Muscle layer of duodenum (tissue), 2 donors: ENCODE data around the gene ROBO1.

Source experiments
- H3K27ac ChIP-seq: one replicate; pipeline ENCODE4 v1.7.0; 2013; ENCODE audit warnings: mild to moderate bottlenecking, low read length
- H3K27me3 ChIP-seq: one replicate; pipeline ENCODE4 v1.7.0; 2013; ENCODE audit warnings: low read depth, mild to moderate bottlenecking, control low read depth, low read length
- H3K36me3 ChIP-seq, 2 donors: one replicate each; pipeline ENCODE4 v1.7.0; 2013; ENCODE audit warnings: low read length in 2 of 2, control low read depth in 1 of 2, mild to moderate bottlenecking in 1 of 2; ENCODE audit not compliant: insufficient read depth in 2 of 2, control insufficient read depth in 1 of 2
- H3K4me1 ChIP-seq, 2 donors: one replicate each; pipeline ENCODE4 v1.7.0; 2013; ENCODE audit warnings: low read length in 2 of 2, mild to moderate bottlenecking in 2 of 2, control low read depth in 1 of 2, moderate library complexity in 1 of 2; ENCODE audit not compliant: insufficient read depth in 2 of 2, control insufficient read depth in 1 of 2
- H3K4me3 ChIP-seq, 2 donors: one replicate each; pipeline ENCODE4 v1.7.0; 2013; ENCODE audit warnings: low read length in 2 of 2, low read depth in 1 of 2, mild to moderate bottlenecking in 1 of 2
- H3K9me3 ChIP-seq, 2 donors: one replicate each; pipeline ENCODE4 v1.7.0; 2013; ENCODE audit warnings: low read length in 2 of 2, control low read depth in 1 of 2, mild to moderate bottlenecking in 1 of 2; ENCODE audit not compliant: control insufficient read depth in 1 of 2
- donor health status: healthy.

The ROBO1 gene

DNA sequence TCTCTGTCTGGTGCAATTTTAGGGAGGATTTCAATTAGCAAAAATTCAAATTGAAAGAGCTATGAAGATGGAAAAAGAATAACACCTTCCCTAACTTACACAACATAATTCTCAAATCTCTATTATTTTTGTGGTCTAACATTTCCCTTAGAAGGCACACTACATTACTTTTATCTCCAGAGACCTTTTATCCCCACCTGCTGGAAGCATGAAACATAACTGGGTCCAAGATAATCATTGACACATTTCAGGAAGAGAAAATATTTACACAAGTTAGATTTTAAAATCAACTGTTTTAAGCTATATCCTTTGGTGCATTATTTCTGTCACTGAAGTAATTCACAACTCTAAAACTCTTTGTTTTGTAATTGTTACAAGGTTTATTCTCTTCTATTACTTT, 779.5 kb downstream of the ROBO1 start:
- peaks cover 9 to 14% of the 10 kb centered on the region in 2 donors for H3K9me3 ChIP-seq

DNA sequence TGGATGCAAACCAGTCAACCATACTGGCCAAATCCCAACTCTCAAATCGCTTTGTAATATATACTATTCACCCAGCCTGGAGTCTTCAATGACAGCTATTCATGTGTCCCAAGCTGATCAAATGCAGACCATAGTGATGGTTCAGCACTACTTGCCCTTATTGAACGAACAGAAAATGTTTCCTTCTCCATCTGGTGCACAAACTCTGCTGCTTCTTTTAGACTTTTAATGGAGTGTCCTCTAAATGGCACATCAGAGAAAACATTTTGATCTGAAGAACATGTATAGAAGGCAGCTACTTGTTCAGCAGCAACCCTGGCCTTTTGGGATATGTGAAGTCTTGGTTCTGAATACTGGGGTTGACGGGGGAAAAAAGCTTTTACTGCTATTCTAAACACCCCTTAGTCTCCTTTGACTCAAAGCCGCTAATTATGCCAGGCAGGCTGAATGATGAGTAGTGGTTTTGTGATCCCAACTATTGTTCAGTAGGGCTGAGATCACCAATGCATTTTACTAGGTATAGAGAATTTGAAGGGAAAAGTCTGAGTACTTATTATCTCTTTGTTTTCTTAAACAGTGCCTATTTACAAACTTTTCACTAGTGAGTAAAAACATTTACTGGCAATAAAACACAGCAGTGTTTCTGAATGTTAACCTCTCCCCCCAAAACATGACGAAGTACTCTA, 781.2 kb downstream of the ROBO1 start:
- H3K36me3 ChIP-seq, result no peaks in the 10 kb centered on the region
- H3K4me3 ChIP-seq, result no peak overlapping the region
- H3K4me1 ChIP-seq, result peaks cover 0 to 7% of the 10 kb centered on the region in 2 donors
- peaks cover 5% of the 10 kb centered on the region in 2 donors for H3K9me3 ChIP-seq
- H3K27ac ChIP-seq, result no peak overlapping the region
- H3K27me3 ChIP-seq, result no peaks in the 10 kb centered on the region

More for the DNA sequence above, 779.5 kb downstream of the ROBO1 start:
- Histone ChIP-seq H3K4me3 (no peak overlapping the region), H3K36me3 (no peaks in the 10 kb centered on the region), H3K27me3 (no peaks in the 10 kb centered on the region), H3K27ac (no peak overlapping the region), H3K4me1 (peaks cover 0 to 7% of the 10 kb centered on the region in 2 donors)

DNA sequence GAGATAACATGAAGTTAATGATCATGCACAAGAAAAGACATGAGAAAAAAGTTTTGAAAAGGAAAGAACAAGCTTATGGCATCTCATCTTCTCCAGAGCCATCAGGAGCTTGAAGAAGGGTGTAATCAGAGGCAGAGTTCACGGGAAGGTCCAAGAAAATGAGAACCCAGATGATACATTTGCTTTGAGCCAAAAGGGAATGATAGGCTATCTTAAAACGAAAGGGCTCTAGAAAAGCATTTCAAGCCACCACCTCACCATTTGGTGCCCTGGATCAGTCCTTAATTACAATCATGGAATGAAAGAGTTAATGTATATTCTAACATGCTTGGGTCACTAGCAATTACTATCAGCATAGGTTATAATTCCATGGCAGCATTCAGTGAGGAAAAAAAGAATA, 781.8 kb downstream of the ROBO1 start:
- H3K27ac ChIP-seq, result no peak overlapping the region
- peaks cover 0 to 7% of the 10 kb centered on the region in 2 donors for H3K4me1 ChIP-seq
- H3K9me3 ChIP-seq, result no peaks in the 10 kb centered on the region
- no peaks in the 10 kb centered on the region for H3K36me3 ChIP-seq
- H3K27me3 ChIP-seq, result no peaks in the 10 kb centered on the region
- H3K4me3 ChIP-seq, result no peak overlapping the region

DNA sequence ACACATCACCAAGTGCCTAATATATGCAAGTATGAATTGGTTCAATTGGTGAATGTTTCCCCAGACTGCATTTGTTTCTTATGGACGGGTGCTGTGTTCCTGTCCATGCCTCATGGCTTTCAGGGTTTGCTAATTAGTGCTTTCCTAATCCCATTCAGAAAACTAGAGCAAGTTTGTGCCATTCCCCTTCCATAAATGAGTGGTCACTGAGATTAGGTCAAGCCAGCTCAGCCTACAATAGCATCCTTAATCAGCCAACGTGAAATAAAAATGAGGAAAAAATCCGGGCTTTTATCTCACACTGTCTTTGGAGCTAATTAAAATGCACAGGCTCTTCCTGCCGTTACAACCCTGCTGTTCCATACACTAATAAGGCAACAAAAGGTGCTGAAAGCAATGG, 788.8 kb downstream of the ROBO1 start:
- Histone ChIP-seq H3K27me3 (no peaks in the 10 kb centered on the region), H3K27ac (no peak overlapping the region), H3K4me1 (no peaks in the 10 kb centered on the region), H3K4me3 (no peak overlapping the region), H3K36me3 (no peaks in the 10 kb centered on the region), H3K9me3 (no peaks in the 10 kb centered on the region)

DNA sequence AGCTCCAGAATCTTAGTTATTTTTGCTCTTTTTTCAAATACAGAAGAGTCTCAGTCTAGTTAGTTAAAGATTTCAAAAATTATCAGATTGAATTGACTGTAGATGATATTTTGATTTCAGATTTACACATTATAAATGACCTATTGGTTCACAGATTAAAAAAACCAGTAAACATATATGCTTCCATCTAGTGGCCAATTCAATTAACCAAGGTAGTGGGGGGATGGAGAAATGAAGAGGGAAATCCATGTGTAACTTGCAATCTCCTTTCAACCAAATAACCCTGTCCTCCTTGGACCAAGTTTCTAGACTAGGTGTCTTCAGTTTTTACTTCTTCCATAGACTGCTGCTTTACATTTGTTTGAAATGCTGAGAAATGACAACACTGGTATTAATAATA, 789.8 kb downstream of the ROBO1 start:
- Histone ChIP-seq H3K9me3 (no peaks in the 10 kb centered on the region), H3K27me3 (no peaks in the 10 kb centered on the region), H3K4me3 (no peak overlapping the region), H3K27ac (no peak overlapping the region), H3K36me3 (no peaks in the 10 kb centered on the region), H3K4me1 (no peaks in the 10 kb centered on the region)

DNA sequence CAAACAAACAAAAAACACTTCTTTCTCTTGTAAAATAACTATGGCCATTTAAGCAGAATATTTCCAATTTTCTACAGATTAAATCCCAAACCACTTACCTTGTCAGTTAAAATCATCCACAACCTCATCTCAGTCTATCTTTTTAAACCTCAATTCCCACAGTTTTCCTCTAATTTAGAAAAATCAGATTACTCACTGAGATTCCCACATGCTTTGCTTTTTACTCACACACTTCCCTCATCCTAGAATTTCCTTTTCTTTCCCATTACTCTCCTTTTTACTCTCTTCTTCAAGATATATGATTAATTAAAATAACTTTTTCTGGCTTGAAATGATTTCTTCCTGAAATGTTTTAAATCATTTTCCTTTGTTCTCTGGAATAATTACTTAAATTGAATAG, 790.7 kb downstream of the ROBO1 start:
- Histone ChIP-seq H3K27ac (no peak overlapping the region), H3K36me3 (no peaks in the 10 kb centered on the region), H3K9me3 (no peaks in the 10 kb centered on the region), H3K4me3 (no peak overlapping the region), H3K27me3 (no peaks in the 10 kb centered on the region), H3K4me1 (peaks cover 0 to 4% of the 10 kb centered on the region in 2 donors)

DNA sequence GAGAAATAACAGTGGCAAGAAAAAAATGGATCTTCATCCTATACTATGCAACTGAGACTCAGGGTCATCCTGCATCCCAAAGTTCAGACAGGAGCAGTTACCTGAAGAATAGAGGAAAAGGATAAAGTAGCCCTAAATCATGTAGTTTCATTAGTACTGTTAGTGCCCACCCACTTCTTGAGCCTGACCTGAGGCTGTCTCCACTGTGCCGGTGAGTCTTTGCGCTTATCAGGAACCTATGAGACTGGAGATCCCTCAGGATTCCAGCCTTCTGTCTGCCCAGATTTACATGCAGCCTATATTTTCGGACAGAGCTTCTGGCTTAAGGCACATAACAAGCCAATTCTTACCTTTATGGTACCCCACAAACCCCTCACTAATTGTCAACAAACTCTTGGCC, 791.6 kb downstream of the ROBO1 start:
- Histone ChIP-seq H3K27ac (no peak overlapping the region), H3K27me3 (no peaks in the 10 kb centered on the region), H3K9me3 (no peaks in the 10 kb centered on the region), H3K36me3 (no peaks in the 10 kb centered on the region), H3K4me1 (peaks cover 0 to 4% of the 10 kb centered on the region in 2 donors), H3K4me3 (no peak overlapping the region)

DNA sequence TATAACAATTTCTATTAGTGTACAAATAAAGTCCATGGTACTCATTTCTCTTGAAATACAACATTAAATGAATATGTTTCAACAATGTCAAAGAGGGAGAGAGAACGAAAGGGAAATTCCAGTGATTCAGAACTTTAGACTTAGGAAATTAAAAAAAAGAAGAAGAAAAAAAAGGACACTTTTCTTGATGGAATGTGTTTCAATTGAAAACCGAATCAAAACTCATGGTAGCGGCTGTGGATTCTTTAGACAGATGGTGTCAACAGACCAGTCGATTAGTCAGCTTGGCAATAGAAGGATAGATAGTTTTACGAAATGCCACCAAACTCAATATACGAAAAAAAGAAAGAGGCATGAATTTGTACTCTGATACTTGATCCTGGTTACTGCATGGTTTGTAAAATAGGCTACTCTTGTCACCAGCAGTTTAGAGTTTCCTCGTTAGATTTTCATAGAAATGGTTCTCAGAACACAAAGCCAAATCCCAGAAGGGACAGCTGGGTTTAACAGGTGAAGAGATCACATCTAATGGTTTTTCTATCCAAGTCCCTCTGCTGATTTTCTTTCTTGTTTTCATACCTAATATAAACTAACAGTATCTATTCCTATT, 793.5 kb downstream of the ROBO1 start:
- H3K4me1 ChIP-seq, result peaks cover 0 to 4% of the 10 kb centered on the region in 2 donors
- H3K27ac ChIP-seq, result no peak overlapping the region
- H3K9me3 ChIP-seq, result no peaks in the 10 kb centered on the region
- no peaks in the 10 kb centered on the region for H3K36me3 ChIP-seq
- H3K4me3 ChIP-seq, result no peak overlapping the region
- H3K27me3 ChIP-seq, result no peaks in the 10 kb centered on the region

DNA sequence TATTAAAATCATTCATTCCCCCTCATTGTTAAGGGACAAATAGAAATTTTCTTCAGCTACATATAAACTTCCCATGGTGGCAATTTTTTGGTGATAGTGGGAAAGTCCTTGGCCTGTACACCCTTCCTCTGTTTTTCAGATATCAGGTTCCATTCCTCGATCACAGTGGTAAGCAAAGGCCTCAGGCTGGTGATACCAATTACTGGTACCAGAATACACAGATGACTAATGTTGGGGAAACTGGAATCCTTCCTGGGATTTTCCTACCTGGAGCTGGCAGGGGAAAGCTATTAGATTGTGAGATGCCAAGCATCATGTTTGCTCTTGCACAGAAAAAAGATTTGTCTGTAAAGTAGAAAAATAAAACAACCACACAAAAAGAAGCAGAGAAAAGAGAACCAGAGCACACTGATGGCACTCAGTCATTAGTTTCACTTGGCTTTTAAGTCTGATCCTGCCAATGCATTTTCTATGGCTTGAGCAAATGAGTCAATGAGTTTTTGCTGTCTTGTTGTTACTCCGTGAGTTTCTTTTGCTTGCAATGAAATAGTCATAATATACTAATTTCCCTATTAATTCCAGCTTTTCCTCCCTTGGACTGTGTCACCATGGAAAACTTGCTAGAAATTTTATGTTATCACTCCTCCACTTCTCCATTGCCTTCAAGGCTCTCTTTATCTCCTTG, 795.0 kb downstream of the ROBO1 start:
- no peaks in the 10 kb centered on the region for H3K36me3 ChIP-seq
- no peak overlapping the region for H3K4me3 ChIP-seq
- H3K9me3 ChIP-seq, result no peaks in the 10 kb centered on the region
- H3K27me3 ChIP-seq, result no peaks in the 10 kb centered on the region
- no peak overlapping the region for H3K27ac ChIP-seq
- H3K4me1 ChIP-seq, result peaks cover 0 to 4% of the 10 kb centered on the region in 2 donors

DNA sequence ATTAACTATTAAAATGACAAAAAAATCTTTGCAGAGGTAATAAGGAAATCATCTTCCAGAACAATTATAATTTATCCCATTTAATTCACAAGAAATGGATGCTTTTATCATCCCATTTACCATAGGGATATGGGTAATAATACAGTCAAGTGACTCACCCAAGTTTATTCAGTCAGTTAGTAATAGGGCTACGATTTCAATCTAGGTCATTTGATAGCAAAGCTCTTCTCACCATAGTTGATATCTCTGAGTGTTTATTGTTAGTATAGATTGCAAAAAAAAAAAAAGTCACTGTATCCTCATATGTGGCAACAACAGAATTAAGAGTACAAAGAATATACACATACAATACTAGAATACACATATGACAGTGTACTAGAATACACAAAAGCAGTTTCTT, 797.1 kb downstream of the ROBO1 start:
- H3K9me3 ChIP-seq, result no peaks in the 10 kb centered on the region
- no peaks in the 10 kb centered on the region for H3K27me3 ChIP-seq
- H3K27ac ChIP-seq, result no peak overlapping the region
- peaks cover 0 to 4% of the 10 kb centered on the region in 2 donors for H3K4me1 ChIP-seq
- no peaks in the 10 kb centered on the region for H3K36me3 ChIP-seq
- no peak overlapping the region for H3K4me3 ChIP-seq

DNA sequence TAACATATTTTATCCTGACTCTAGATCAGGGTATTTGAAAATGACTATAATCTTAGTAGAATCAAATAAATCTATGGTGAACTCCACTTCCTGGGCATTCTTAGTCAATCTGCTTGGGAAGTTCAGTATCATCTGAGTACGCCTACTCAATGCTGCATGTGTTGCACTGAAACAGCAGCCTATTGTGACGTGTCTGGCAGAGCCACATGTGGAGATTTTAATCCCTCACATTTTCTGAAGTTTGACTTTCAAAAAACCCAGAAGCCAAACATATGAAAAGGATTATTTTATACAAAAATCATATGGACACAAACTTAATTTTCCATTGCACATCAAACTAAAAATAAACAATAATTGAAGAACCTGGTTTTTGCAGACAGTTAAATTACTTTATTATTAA, 798.3 kb downstream of the ROBO1 start:
- Histone ChIP-seq H3K27me3 (no peaks in the 10 kb centered on the region), H3K36me3 (no peaks in the 10 kb centered on the region), H3K4me1 (peaks cover 0 to 4% of the 10 kb centered on the region in 2 donors), H3K9me3 (no peaks in the 10 kb centered on the region), H3K27ac (no peak overlapping the region), H3K4me3 (no peak overlapping the region)
